Measurements from ENCODE around the gene PPP4R2. TPM values are rescaled to one million over a fixed set of nuclear protein-coding genes. Genes with fewer than 3 reads are reported as not detected.

The PPP4R2 gene
- total and polyA plus RNA-seq, 2 of the 4 experiments (the other 2 are of a cell fraction) = 13.5 to 31.4 TPM

DNA sequence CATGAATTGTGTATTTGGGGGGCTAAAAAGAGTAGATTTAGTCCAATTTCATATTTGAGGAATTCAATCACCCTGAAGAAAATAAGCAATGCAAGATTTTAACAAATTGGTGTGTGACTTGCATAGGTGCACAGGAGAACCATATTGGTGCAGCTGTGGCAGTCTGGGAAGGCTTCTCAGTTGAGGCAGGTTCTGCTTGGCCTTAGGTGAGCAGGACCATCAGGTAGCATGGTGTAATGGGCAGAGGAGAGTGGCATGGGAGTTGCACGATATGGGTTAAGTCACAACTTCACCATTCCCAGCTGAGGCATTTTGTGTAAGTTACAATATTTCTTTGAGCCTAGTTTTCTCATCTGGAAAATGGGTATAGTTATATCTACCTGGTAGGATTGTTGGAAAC lies 75.3 kb downstream of the PPP4R2 start (continued):
- no peak for TF ChIP-seq POLR2A (IDR thresholded peaks at IDR 0.05; ENCODE audit: low read depth, low read length)

DNA sequence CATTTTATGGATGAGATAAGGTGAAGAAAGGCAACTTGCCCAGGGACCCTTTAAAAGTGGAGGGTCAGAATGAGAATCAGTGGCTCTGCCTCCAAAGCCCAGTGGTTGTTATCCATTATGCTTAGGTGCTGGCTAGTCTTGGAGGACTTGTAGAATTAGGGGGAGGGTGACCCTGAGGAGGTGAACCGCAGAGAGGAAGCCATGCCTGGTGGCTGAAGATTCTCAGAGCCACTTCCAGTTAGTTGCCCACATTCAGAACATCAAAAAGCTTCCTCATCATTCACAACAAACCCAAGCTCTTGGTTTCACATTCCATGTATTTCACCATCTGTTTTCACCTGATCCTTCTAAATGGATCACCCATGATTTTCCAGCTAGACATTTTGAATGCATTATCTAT lies 76.0 kb downstream of the PPP4R2 start:
- Histone ChIP-seq H2AK9ac (replicated peaks; ENCODE audit: low read depth, low read length, poor library complexity) (no peak overlapping the region), H3K27ac (ENCODE audit: insufficient read depth, low read length) (no peak overlapping the region), H3K27me3 (ENCODE audit: control insufficient read depth, insufficient read depth, low read length) (no peaks in the 10 kb centered on the region), H3K9me3 (ENCODE audit: control insufficient read depth, insufficient read depth, low read length) (no peaks in the 10 kb centered on the region), H2AK5ac (ENCODE audit: low read depth, low read length) (0 out of 2 replicates have a peak overlapping the region, but pooled peaks have one; percentile 2), H3K4ac (ENCODE audit: low read depth, low read length) (no peak overlapping the region; the same call in 1 of the 2 replicates), H3K4me3 (ENCODE audit: insufficient read depth, low read depth, low read length) (no peak overlapping the region), H3K14ac (replicated peaks; ENCODE audit: low read depth, low read length) (0 out of 2 replicates have a peak overlapping the region, but pooled peaks have one; percentile 22), H3K79me1 (ENCODE audit: low read depth in 1 of 2, low read length in 2 of 2) (peaks cover 3 to 6% of the 10 kb centered on the region in 2 experiments; a peak in 1 of 4 replicates), H3K18ac (ENCODE audit: low read depth, low read length) (no peak overlapping the region; the same call in 1 of the 2 replicates), H4K8ac (ENCODE audit: low read depth in 2 of 2, low read length in 2 of 2) (no peak overlapping the region), H3K4me2 (ENCODE audit: low read depth, low read length) (no peak overlapping the region), H3K36me3 (ENCODE audit: control insufficient read depth, insufficient read depth, low read length) (no peaks in the 10 kb centered on the region; the same call in 1 of the 2 replicates), H2BK15ac (ENCODE audit: low read depth, low read length) (no peak overlapping the region), H3K4me1 (ENCODE audit: control insufficient read depth, insufficient read depth, low read length) (peaks cover 22% of the 10 kb centered on the region), H2BK20ac (ENCODE audit: low read depth, low read length) (no peak overlapping the region), H3K56ac (ENCODE audit: extremely low read depth, insufficient read depth, low read length) (no peak overlapping the region), H2AFZ (replicated peaks; ENCODE audit: low read length, poor library complexity) (no peak overlapping the region), H3K9ac (ENCODE audit: low read depth, low read length) (no peak overlapping the region), H3K23ac (ENCODE audit: low read depth, low read length) (no peak overlapping the region), H4K5ac (ENCODE audit: low read depth, low read length) (no peak overlapping the region; the same call in 1 of the 2 replicates), H3K9me1 (ENCODE audit: insufficient read depth, low read length) (peaks cover 8% of the 10 kb centered on the region), H4K20me1 (ENCODE audit: insufficient read depth, low read length) (peaks cover 10% of the 10 kb centered on the region), H2BK5ac (ENCODE audit: low read depth, low read length, poor library complexity, severe bottlenecking) (no peak overlapping the region), H2BK120ac (ENCODE audit: low read depth, low read length) (no peak overlapping the region), H4K91ac (ENCODE audit: insufficient read depth, low read depth, low read length) (no peak overlapping the region)
- POLR2A ChIA-PET (ENCODE audit: unreplicated experiment) = no interaction called here
- TF ChIP-seq RFX5 (IDR thresholded peaks at IDR 0.05; ENCODE audit: low read depth, low read length) (no peak), MAZ (IDR thresholded peaks at IDR 0.05; ENCODE audit: borderline replicate concordance, low read depth, low read length) (no peak), CHD1 (IDR thresholded peaks at IDR 0.05; ENCODE audit: low read depth, low read length) (no peak), FOS (IDR thresholded peaks at IDR 0.05; ENCODE audit: low read depth, low read length) (no peak), POLR2A (IDR thresholded peaks at IDR 0.05; ENCODE audit: low read depth, low read length) (no peak), CEBPB (IDR thresholded peaks at IDR 0.05; ENCODE audit: low read depth, low read length) (no peak), MAFK (IDR thresholded peaks at IDR 0.05; ENCODE audit: low read depth, low read length) (no peak), MXI1 (IDR thresholded peaks at IDR 0.05; ENCODE audit: borderline replicate concordance, low read depth, low read length) (no peak), RAD21 (IDR thresholded peaks at IDR 0.05; ENCODE audit: low read length) (no peak), BHLHE40 (IDR thresholded peaks at IDR 0.05; ENCODE audit: low read depth, low read length) (no peak)
- TF ChIP-seq, protein P1, sequence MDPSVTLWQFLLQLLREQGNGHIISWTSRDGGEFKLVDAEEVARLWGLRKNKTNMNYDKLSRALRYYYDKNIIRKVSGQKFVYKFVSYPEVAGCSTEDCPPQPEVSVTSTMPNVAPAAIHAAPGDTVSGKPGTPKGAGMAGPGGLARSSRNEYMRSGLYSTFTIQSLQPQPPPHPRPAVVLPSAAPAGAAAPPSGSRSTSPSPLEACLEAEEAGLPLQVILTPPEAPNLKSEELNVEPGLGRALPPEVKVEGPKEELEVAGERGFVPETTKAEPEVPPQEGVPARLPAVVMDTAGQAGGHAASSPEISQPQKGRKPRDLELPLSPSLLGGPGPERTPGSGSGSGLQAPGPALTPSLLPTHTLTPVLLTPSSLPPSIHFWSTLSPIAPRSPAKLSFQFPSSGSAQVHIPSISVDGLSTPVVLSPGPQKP (IDR thresholded peaks at IDR 0.05; ENCODE audit: borderline replicate concordance, low read depth, low read length) = no peak
- no TSS peak for BruUV-seq (replicated peaks)
- dilution Hi-C loops (cut with HindIII; ENCODE audit: low sequenced_read_pairs, unreplicated experiment) (no loop called here), in situ Hi-C loops (cut with MboI; ENCODE audit: low sequenced_read_pairs) (loop anchor here (5.0 to 10.0 kb wide), 2 partner anchors 225 to 1348 kb away; partner anchors contain the start of genes EIF4E3 and SHQ1), intact Hi-C loops (cut with micrococcal nuclease) (loop anchor here (5.0 kb wide), 3 partner anchors 75 to 1360 kb away; partner anchors contain the start of genes PPP4R2 and SHQ1)
- no peak for DNase-seq
- no CpG with 5 or more reads among the region's 1 CpG for WGBS, 2 experiments (ENCODE audit: extremely low coverage in 2 of 2, insufficient read length in 1 of 2)
- ATAC-seq (ENCODE audit: low read depth) = no peak
- CTCF ChIA-PET = no interaction called here
